ENCODE measurements around the gene CCNI.

- no peak for TF ChIP-seq CTCF (IDR thresholded peaks at IDR 0.05)
- no peak for TF ChIP-seq POLR2A (IDR thresholded peaks at IDR 0.05)
- TF ChIP-seq POLR2AphosphoS5 (IDR thresholded peaks at IDR 0.05), result no peak
Observed at GRCh38 chr4:77025643-77026321, 50.0 kb downstream of the CCNI start.
